ENCODE results near the gene IER3IP1. TPM values are rescaled to one million over a fixed set of nuclear protein-coding genes. Genes with fewer than 3 reads are reported as not detected.
"Not testable (repeated sequence)": the region's sequence is repeated elsewhere in the genome, so short reads cannot be mapped to it uniquely, and the experiment has no call there.

Gene IER3IP1
- total RNA-seq, 1 donor from 2014 or later: 14.8 TPM

DNA sequence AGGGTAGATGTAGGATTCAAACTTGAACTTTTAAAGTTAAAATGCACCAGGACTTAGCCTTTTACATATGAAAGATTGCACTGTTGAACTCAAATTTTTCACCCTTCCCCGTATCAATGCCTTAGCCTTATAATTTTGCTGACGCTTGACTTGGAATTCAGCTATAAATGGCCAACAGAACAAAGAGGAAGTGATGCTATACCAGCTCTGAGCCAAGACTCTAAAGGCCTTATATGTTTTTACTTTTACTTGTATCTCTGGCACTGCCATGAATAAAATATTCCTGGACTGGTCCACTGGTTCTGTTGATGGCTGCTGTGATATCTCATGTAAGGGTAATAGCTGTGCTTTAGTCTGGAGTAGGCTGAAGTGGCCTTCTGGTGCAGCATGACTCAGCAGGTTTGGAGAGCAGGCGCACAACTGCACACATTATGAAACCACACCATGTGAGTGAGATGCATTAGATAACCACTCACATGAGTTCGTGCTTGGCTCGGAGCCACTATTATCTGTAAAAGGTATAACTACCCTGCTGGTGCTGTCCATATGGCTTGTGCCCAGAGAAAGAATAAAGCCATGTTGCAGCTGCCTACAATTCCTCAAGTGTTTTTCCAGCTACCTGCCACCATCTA, 8.4 kb upstream of the IER3IP1 start:
- Mint-ChIP-seq H3K4me3 (ENCODE audit: unreplicated experiment) (no peak overlapping the region), H3K27ac (ENCODE audit: unreplicated experiment) (no peak overlapping the region), H3K4me1 (ENCODE audit: unreplicated experiment) (no peaks in the 10 kb centered on the region), H3K36me3 (ENCODE audit: unreplicated experiment) (no peaks in the 10 kb centered on the region), H3K9me3 (ENCODE audit: unreplicated experiment) (no peaks in the 10 kb centered on the region), H3K27me3 (ENCODE audit: unreplicated experiment) (peaks cover 66% of the 10 kb centered on the region)
- TF ChIP-seq, protein P1, sequence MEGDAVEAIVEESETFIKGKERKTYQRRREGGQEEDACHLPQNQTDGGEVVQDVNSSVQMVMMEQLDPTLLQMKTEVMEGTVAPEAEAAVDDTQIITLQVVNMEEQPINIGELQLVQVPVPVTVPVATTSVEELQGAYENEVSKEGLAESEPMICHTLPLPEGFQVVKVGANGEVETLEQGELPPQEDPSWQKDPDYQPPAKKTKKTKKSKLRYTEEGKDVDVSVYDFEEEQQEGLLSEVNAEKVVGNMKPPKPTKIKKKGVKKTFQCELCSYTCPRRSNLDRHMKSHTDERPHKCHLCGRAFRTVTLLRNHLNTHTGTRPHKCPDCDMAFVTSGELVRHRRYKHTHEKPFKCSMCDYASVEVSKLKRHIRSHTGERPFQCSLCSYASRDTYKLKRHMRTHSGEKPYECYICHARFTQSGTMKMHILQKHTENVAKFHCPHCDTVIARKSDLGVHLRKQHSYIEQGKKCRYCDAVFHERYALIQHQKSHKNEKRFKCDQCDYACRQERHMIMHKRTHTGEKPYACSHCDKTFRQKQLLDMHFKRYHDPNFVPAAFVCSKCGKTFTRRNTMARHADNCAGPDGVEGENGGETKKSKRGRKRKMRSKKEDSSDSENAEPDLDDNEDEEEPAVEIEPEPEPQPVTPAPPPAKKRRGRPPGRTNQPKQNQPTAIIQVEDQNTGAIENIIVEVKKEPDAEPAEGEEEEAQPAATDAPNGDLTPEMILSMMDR (IDR thresholded peaks at IDR 0.05): no peak
- DNase-seq (ENCODE audit: extremely low spot score, unreplicated experiment): no peak

GRCh38 chr18:47182156-47182555, 6.0 kb upstream of the IER3IP1 start:
- H3K9me3 Mint-ChIP-seq (ENCODE audit: unreplicated experiment); H3K4me3 Mint-ChIP-seq (ENCODE audit: unreplicated experiment); DNase-seq (ENCODE audit: extremely low spot score, unreplicated experiment); H3K36me3 Mint-ChIP-seq (ENCODE audit: unreplicated experiment); H3K4me1 Mint-ChIP-seq (ENCODE audit: unreplicated experiment); H3K27ac Mint-ChIP-seq (ENCODE audit: unreplicated experiment): not testable (repeated sequence)
- peaks cover 64% of the 10 kb centered on the region for H3K27me3 Mint-ChIP-seq (ENCODE audit: unreplicated experiment)

GRCh38 chr18:47180765-47181164, 4.6 kb upstream of the IER3IP1 start:
- no peaks in the 10 kb centered on the region for H3K9me3 Mint-ChIP-seq (ENCODE audit: unreplicated experiment)
- H3K4me1 Mint-ChIP-seq (ENCODE audit: unreplicated experiment): no peaks in the 10 kb centered on the region
- DNase-seq (ENCODE audit: extremely low spot score, unreplicated experiment): no peak
- H3K27ac Mint-ChIP-seq (ENCODE audit: unreplicated experiment): no peak overlapping the region
- H3K4me3 Mint-ChIP-seq (ENCODE audit: unreplicated experiment): no peak overlapping the region
- peaks cover 53% of the 10 kb centered on the region for H3K27me3 Mint-ChIP-seq (ENCODE audit: unreplicated experiment)
- no peaks in the 10 kb centered on the region for H3K36me3 Mint-ChIP-seq (ENCODE audit: unreplicated experiment)
- TF ChIP-seq, protein P1 (IDR thresholded peaks at IDR 0.05): no peak

DNA sequence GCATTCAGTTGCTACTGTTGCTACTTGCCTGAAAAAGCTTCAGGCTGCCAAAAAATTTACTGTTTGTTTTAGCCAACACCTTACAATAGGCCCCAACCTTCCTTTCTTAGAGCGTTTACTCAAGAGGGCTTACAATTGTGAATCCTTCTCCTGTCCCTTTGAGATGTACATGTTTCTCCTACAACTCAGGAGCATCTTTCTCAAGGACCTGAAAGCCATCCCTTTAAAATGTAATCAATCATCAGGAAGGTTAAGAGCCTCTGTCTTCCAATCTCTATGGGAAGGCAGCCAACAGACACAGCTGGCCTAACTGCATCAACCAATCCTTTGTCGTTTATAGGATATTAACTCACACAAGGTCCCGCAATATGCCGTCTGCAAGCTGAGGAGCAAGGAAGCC, 3.4 kb upstream of the IER3IP1 start:
- no peak for DNase-seq (ENCODE audit: extremely low spot score, unreplicated experiment)
- Mint-ChIP-seq H3K4me1 (ENCODE audit: unreplicated experiment) (no peaks in the 10 kb centered on the region), H3K36me3 (ENCODE audit: unreplicated experiment) (no peaks in the 10 kb centered on the region), H3K27me3 (ENCODE audit: unreplicated experiment) (peaks cover 41% of the 10 kb centered on the region), H3K4me3 (ENCODE audit: unreplicated experiment) (no peak overlapping the region), H3K9me3 (ENCODE audit: unreplicated experiment) (no peaks in the 10 kb centered on the region), H3K27ac (ENCODE audit: unreplicated experiment) (no peak overlapping the region)
- TF ChIP-seq, protein P1 (IDR thresholded peaks at IDR 0.05): no peak

GRCh38 chr18:47175283-47175897, 774 bp downstream of the IER3IP1 start:
- Mint-ChIP-seq H3K27ac (ENCODE audit: unreplicated experiment) (no peak overlapping the region), H3K27me3 (ENCODE audit: unreplicated experiment) (peaks cover 18% of the 10 kb centered on the region), H3K36me3 (ENCODE audit: unreplicated experiment) (no peaks in the 10 kb centered on the region), H3K9me3 (ENCODE audit: unreplicated experiment) (no peaks in the 10 kb centered on the region), H3K4me1 (ENCODE audit: unreplicated experiment) (no peaks in the 10 kb centered on the region), H3K4me3 (ENCODE audit: unreplicated experiment) (no peak overlapping the region)
- DNase-seq (ENCODE audit: extremely low spot score, unreplicated experiment): no peak
- TF ChIP-seq, protein P1 (IDR thresholded peaks at IDR 0.05): no peak
